ENCODE measurements around the gene NCK2.
"Not testable (repeated sequence)": the region's sequence is repeated elsewhere in the genome, so short reads cannot be mapped to it uniquely, and the experiment has no call there.

NCK2 gene

GRCh38 chr2:105894327-105894944 lies 149.7 kb downstream of the NCK2 start:
- no peak for DNase-seq (ENCODE audit: low spot score)

- no peak for DNase-seq (ENCODE audit: low spot score)
Measured at GRCh38 chr2:105895990-105896764, 151.5 kb downstream of the NCK2 start.

- no peak for DNase-seq (ENCODE audit: low spot score)
Measured at GRCh38 chr2:105896765-105897163, 152.1 kb downstream of the NCK2 start.

GRCh38 chr2:105897694-105898093 lies 153.0 kb downstream of the NCK2 start:
- DNase-seq (ENCODE audit: low spot score) = not testable (repeated sequence)

- DNase-seq (ENCODE audit: low spot score) = no peak
Measured at GRCh38 chr2:105903051-105903674, 158.5 kb downstream of the NCK2 start.

GRCh38 chr2:105904938-105905337 lies 160.2 kb downstream of the NCK2 start:
- no peak for DNase-seq (ENCODE audit: low spot score)

- DNase-seq (ENCODE audit: low spot score) = no peak
Measured at GRCh38 chr2:105906481-105906880, 161.8 kb downstream of the NCK2 start.

- DNase-seq (ENCODE audit: low spot score) = no peak
Measured at GRCh38 chr2:105907184-105907583, 162.5 kb downstream of the NCK2 start.

GRCh38 chr2:105909215-105909614 lies 164.5 kb downstream of the NCK2 start:
- no peak for DNase-seq (ENCODE audit: low spot score)

- no peak for DNase-seq (ENCODE audit: low spot score)
Measured at GRCh38 chr2:105910497-105911238, 166.0 kb downstream of the NCK2 start.

GRCh38 chr2:105911425-105911824 lies 166.7 kb downstream of the NCK2 start:
- no peak for DNase-seq (ENCODE audit: low spot score)

GRCh38 chr2:105912081-105912480 lies 167.4 kb downstream of the NCK2 start:
- no peak for DNase-seq (ENCODE audit: low spot score)

- no peak for DNase-seq (ENCODE audit: low spot score)
Measured at GRCh38 chr2:105915005-105915558, 170.4 kb downstream of the NCK2 start.

GRCh38 chr2:105917226-105917625 lies 172.5 kb downstream of the NCK2 start:
- DNase-seq (ENCODE audit: low spot score) = no peak

- DNase-seq (ENCODE audit: low spot score) = no peak
Measured at GRCh38 chr2:105917688-105918087, 173.0 kb downstream of the NCK2 start.

GRCh38 chr2:105919191-105919811 lies 174.6 kb downstream of the NCK2 start:
- no peak for DNase-seq (ENCODE audit: low spot score)

GRCh38 chr2:105919826-105920225 lies 175.1 kb downstream of the NCK2 start:
- no peak for DNase-seq (ENCODE audit: low spot score)

GRCh38 chr2:105924271-105924670 lies 179.6 kb downstream of the NCK2 start:
- DNase-seq (ENCODE audit: low spot score) = no peak

GRCh38 chr2:105924932-105925331 lies 180.2 kb downstream of the NCK2 start:
- no peak for DNase-seq (ENCODE audit: low spot score)

- no peak for DNase-seq (ENCODE audit: low spot score)
Measured at GRCh38 chr2:105925390-105925789, 180.7 kb downstream of the NCK2 start.

- no peak for DNase-seq (ENCODE audit: low spot score)
Measured at GRCh38 chr2:105926960-105927678, 182.4 kb downstream of the NCK2 start.

All from left forelimb (tissue), 1 donor.